Left kidney (tissue), 2 donors: ENCODE results near the gene TBC1D22A. TPM values are rescaled to one million over a fixed set of nuclear protein-coding genes. Genes with fewer than 3 reads are reported as not detected.

ENCODE experiments used
- DNase-seq: peaks from one replicate; pipeline ENCODE4 v3.0.0-alpha.2; 2013
- polyA plus RNA-seq: library from polyadenylated mRNA; unstranded; fragments of 120-200 nt; gene quantifications from one replicate; pipeline ENCODE4 v1.2.1, GENCODE V29; 2013; ENCODE audit not compliant: insufficient read length

The TBC1D22A gene
- polyA plus RNA-seq, 1 donor: 15.0 TPM

GRCh38 chr22:47215851-47216250 lies 453.4 kb downstream of the TBC1D22A start:
- no peak for DNase-seq

GRCh38 chr22:47218671-47219070 lies 456.2 kb downstream of the TBC1D22A start:
- DNase-seq: no peak

GRCh38 chr22:47219789-47220188 lies 457.3 kb downstream of the TBC1D22A start:
- DNase-seq: no peak

- no peak for DNase-seq
Measured at GRCh38 chr22:47220752-47221151, 458.3 kb downstream of the TBC1D22A start.

- no peak for DNase-seq
Measured at GRCh38 chr22:47221840-47222615, 459.6 kb downstream of the TBC1D22A start.

Other genes with a start within 250 kb of the TBC1D22A start
- 26.1 TPM for gene CELSR1, start 225.0 kb upstream of the TBC1D22A start, polyA plus RNA-seq
- 17.0 TPM for gene GRAMD4, start 142.3 kb upstream of the TBC1D22A start, polyA plus RNA-seq
- gene CERK, start 24.4 kb upstream of the TBC1D22A start, polyA plus RNA-seq: 50.4 TPM